OCI-LY3 (cell line): ENCODE data around the gene CROCC2.

ENCODE experiments used
- CTCF ChIP-seq: fragments of 200-600, 300-600 bp; sonication (generic); IDR thresholded peaks from 2 replicates; pipeline ENCODE4 v1.5.1; 2014; ENCODE audit warnings: antibody characterized with exemption, low read length, low read depth
- EZH2phosphoT487 ChIP-seq: fragments of 200-600 bp; shearing (Covaris generic); IDR thresholded peaks from 2 replicates; pipeline ENCODE4 v1.6.1; 2018; ENCODE audit warnings: antibody characterized with exemption, mixed run types, low read depth

- no peak for TF ChIP-seq CTCF
- no peak for TF ChIP-seq EZH2phosphoT487
Observed at GRCh38 chr2:240954436-240955305, 48.5 kb downstream of the CROCC2 start.
